SK-N-SH treated with all-trans-retinoic acid at 6 μM for 48 hours (cell line): Measurements from ENCODE around the gene CYP2B6.

Source experiments
- ATAC-seq: fragments of 200-7000 bp; cut with Tn5 transposase; 3 replicates; pipeline ENCODE4 v1.9.1; 2020; ENCODE audit warnings: mild to moderate bottlenecking, moderate library complexity
- ARNTL ChIP-seq: fragments of 450-650 bp; formaldehyde crosslinking; IDR thresholded peaks from 2 replicates; pipeline ENCODE4 v1.5.0; 2020; ENCODE audit warnings: low read depth, mild to moderate bottlenecking, moderate library complexity, borderline replicate concordance
- BACH2 ChIP-seq: fragments of 250-450 bp; sonication (Bioruptor Pico); IDR thresholded peaks from 2 replicates; pipeline ENCODE4 v1.9.0; 2021; ENCODE audit warnings: mild to moderate bottlenecking, borderline replicate concordance
- CSDC2 ChIP-seq: fragments of 250-450 bp; sonication (Bioruptor Pico); IDR thresholded peaks from 2 replicates; pipeline ENCODE4 v1.5.0; 2020; ENCODE audit warnings: mild to moderate bottlenecking, moderate library complexity
- ESRRG ChIP-seq: fragments of 250-450 bp; sonication (Bioruptor Pico); IDR thresholded peaks from 2 replicates; pipeline ENCODE4 v1.6.1; 2021; ENCODE audit warnings: mild to moderate bottlenecking
- GLIS3 ChIP-seq: fragments of 250-450 bp; sonication (Bioruptor Pico); IDR thresholded peaks from 2 replicates; pipeline ENCODE4 v1.5.0; 2020; ENCODE audit warnings: mild to moderate bottlenecking, moderate library complexity
- ISL1 ChIP-seq: fragments of 250-450 bp; sonication (Bioruptor Pico); IDR thresholded peaks from 2 replicates; pipeline ENCODE4 v2.1.2; 2022; ENCODE audit warnings: mild to moderate bottlenecking, moderate library complexity
- OSR1 ChIP-seq: fragments of 250-450 bp; sonication (Bioruptor Pico); IDR thresholded peaks from 2 replicates; pipeline ENCODE4 v1.8.0; 2022; ENCODE audit warnings: moderate library complexity, mild to moderate bottlenecking, inconsistent platforms
- PPARA ChIP-seq: fragments of 250-450 bp; sonication (Bioruptor Pico); IDR thresholded peaks from 2 replicates; pipeline ENCODE4 v1.5.0; 2020; ENCODE audit warnings: mild to moderate bottlenecking, borderline replicate concordance
- RARB ChIP-seq: fragments of 250-450 bp; sonication (Bioruptor Pico); IDR thresholded peaks from 2 replicates; pipeline ENCODE4 v1.8.0; 2021; ENCODE audit warnings: mild to moderate bottlenecking, moderate library complexity
- SNAI2 ChIP-seq: fragments of 250-450 bp; sonication (Bioruptor Pico); IDR thresholded peaks from 2 replicates; pipeline ENCODE4 v1.5.0; 2020; ENCODE audit warnings: mild to moderate bottlenecking, moderate library complexity
- TCF4 ChIP-seq: fragments of 250-450 bp; sonication (Bioruptor Pico); IDR thresholded peaks from 2 replicates; pipeline ENCODE4 v1.8.0; 2021; ENCODE audit warnings: mild to moderate bottlenecking, moderate library complexity, borderline replicate concordance
- TOX ChIP-seq: fragments of 250-450 bp; sonication (Bioruptor Pico); IDR thresholded peaks from 2 replicates; pipeline ENCODE4 v1.8.0; 2021; ENCODE audit warnings: mild to moderate bottlenecking, moderate library complexity, borderline replicate concordance
- ZC3H10 ChIP-seq: fragments of 250-450 bp; sonication (Bioruptor Pico); IDR thresholded peaks from 2 replicates; pipeline ENCODE4 v1.5.1; 2021; ENCODE audit warnings: mild to moderate bottlenecking, moderate library complexity
- ZFP3 ChIP-seq: fragments of 250-450 bp; sonication (Bioruptor Pico); IDR thresholded peaks from 2 replicates; pipeline ENCODE4 v1.5.0; 2020; ENCODE audit warnings: mild to moderate bottlenecking, moderate library complexity
- ZFP30 ChIP-seq: fragments of 450-650 bp; formaldehyde crosslinking; IDR thresholded peaks from 2 replicates; pipeline ENCODE4 v1.5.0; 2022; ENCODE audit warnings: mild to moderate bottlenecking, moderate library complexity
- ZNF565 ChIP-seq: fragments of 450-650 bp; formaldehyde crosslinking; conservative IDR thresholded peaks from 2 replicates; pipeline ENCODE4 v1.5.0; 2020; ENCODE audit warnings: low read depth, mild to moderate bottlenecking, moderate library complexity
- ZNF70 ChIP-seq: fragments of 450-650 bp; formaldehyde crosslinking; IDR thresholded peaks from 2 replicates; pipeline ENCODE4 v1.5.0; 2020; ENCODE audit warnings: mild to moderate bottlenecking, moderate library complexity
- ZNF8 ChIP-seq: fragments of 450-650 bp; formaldehyde crosslinking; IDR thresholded peaks from 2 replicates; pipeline ENCODE4 v1.5.0; 2020; ENCODE audit warnings: mild to moderate bottlenecking, moderate library complexity
- TF ChIP-seq, protein P1 (sequence below): fragments of 250-450 bp; sonication (Bioruptor Pico); IDR thresholded peaks from 2 replicates; pipeline ENCODE4 v1.5.1; 2021; ENCODE audit warnings: mild to moderate bottlenecking, moderate library complexity
- TF ChIP-seq, protein P2 (sequence below): fragments of 250-450 bp; sonication (Bioruptor Pico); IDR thresholded peaks from 2 replicates; pipeline ENCODE4 v1.8.0; 2021; ENCODE audit warnings: low read depth, mild to moderate bottlenecking, moderate library complexity, borderline replicate concordance
- TF ChIP-seq, protein P3 (sequence below): fragments of 250-450 bp; sonication (Bioruptor Pico); IDR thresholded peaks from 2 replicates; pipeline ENCODE4 v1.8.0; 2020; ENCODE audit warnings: mild to moderate bottlenecking, moderate library complexity, borderline replicate concordance
- TF ChIP-seq, protein P4 (sequence below): fragments of 250-450 bp; sonication (Bioruptor Pico); IDR thresholded peaks from 2 replicates; pipeline ENCODE4 v1.5.1; 2020; ENCODE audit warnings: low read depth, mild to moderate bottlenecking, moderate library complexity

Gene CYP2B6

DNA sequence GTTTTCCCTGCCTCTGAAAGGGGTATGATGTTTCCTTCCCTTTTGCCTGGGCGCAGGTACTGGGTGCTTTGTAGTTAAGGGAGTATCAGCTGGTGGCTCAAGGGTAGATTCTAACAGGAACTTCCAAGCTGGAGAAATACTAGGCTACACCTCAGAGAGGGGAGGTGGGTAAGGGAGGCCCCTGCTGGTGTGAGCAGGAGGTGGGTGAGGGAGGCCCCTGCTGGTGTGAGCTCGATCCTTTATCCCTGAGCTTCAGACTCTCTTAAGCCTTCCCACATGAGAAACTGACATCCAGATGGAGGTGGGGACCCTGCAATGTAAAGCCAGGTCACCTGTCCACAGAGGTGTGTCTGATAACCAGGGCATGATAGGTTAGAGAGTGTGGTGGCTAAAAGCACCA is 32.1 kb downstream of the CYP2B6 start:
- no peak for TF ChIP-seq SNAI2 (CRISPR knock-in tag)
- no peak for TF ChIP-seq ISL1 (CRISPR knock-in tag)
- TF ChIP-seq ARNTL (CRISPR knock-in tag), result no peak
- no peak for TF ChIP-seq ZFP3
- TF ChIP-seq TOX (CRISPR knock-in tag), result no peak
- no peak for TF ChIP-seq OSR1 (CRISPR knock-in tag)
- TF ChIP-seq, protein P1, sequence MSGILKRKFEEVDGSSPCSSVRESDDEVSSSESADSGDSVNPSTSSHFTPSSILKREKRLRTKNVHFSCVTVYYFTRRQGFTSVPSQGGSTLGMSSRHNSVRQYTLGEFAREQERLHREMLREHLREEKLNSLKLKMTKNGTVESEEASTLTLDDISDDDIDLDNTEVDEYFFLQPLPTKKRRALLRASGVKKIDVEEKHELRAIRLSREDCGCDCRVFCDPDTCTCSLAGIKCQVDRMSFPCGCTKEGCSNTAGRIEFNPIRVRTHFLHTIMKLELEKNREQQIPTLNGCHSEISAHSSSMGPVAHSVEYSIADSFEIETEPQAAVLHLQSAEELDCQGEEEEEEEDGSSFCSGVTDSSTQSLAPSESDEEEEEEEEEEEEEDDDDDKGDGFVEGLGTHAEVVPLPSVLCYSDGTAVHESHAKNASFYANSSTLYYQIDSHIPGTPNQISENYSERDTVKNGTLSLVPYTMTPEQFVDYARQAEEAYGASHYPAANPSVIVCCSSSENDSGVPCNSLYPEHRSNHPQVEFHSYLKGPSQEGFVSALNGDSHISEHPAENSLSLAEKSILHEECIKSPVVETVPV (CRISPR knock-in tag), result no peak
- no peak for TF ChIP-seq PPARA (CRISPR knock-in tag)
- no peak for ATAC-seq

DNA sequence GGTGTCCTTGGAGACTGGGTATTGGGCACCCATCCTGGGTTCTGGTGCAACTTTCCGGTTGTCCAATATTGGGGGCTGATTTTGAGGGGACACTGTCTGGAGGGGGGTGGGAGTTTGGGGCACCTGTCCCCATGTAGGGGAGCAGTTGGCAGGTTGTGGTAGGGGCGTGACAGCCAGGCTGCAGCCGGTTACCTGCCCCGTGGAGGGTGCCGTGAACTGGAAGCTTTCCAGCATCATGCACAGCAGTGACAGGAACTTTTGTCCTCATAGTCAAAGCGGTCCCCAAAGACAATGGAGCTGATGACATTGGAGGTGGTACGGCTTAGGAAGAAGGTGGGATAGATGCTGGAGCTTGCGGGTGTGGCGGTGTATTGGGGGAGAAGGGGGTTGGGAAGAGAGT is 34.3 kb downstream of the CYP2B6 start:
- ATAC-seq, result no peak
- TF ChIP-seq ZC3H10 (CRISPR knock-in tag), result no peak
- TF ChIP-seq ZFP3, result no peak
- TF ChIP-seq ESRRG (CRISPR knock-in tag), result no peak
- TF ChIP-seq, protein P1 (CRISPR knock-in tag), result no peak
- TF ChIP-seq, protein P2, sequence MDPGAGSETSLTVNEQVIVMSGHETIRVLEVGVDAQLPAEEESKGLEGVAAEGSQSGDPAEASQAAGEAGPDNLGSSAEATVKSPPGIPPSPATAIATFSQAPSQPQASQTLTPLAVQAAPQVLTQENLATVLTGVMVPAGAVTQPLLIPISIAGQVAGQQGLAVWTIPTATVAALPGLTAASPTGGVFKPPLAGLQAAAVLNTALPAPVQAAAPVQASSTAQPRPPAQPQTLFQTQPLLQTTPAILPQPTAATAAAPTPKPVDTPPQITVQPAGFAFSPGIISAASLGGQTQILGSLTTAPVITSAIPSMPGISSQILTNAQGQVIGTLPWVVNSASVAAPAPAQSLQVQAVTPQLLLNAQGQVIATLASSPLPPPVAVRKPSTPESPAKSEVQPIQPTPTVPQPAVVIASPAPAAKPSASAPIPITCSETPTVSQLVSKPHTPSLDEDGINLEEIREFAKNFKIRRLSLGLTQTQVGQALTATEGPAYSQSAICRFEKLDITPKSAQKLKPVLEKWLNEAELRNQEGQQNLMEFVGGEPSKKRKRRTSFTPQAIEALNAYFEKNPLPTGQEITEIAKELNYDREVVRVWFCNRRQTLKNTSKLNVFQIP (CRISPR knock-in tag), result no peak
- TF ChIP-seq RARB (CRISPR knock-in tag), result no peak
- TF ChIP-seq GLIS3 (CRISPR knock-in tag), result no peak
- TF ChIP-seq ZFP30 (CRISPR knock-in tag), result no peak

DNA sequence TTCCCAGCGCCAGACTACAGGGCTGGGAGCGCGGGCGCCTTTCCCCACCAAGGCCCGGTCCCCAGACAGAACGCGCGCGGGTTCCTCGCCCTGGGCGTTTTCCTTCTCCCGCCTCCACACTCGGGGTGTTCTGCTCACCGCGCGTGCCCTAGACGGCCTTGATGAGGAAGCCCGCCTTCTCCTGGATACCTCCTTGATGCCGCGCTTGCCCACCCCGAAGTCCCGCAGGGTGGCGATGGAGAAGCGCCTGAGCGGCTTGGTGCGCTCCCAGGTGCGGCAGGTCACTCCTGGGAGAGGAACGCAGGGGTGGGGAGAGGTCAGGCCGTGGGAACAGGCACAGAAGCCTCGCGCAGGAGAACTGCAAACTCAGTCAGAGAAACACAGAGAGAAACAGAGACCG is 34.8 kb downstream of the CYP2B6 start:
- ATAC-seq, result no peak
- TF ChIP-seq GLIS3 (CRISPR knock-in tag), result no peak
- TF ChIP-seq ZNF565 (CRISPR knock-in tag), result no peak
- TF ChIP-seq SNAI2 (CRISPR knock-in tag), result no peak
- TF ChIP-seq ZNF70 (CRISPR knock-in tag), result no peak
- TF ChIP-seq TOX (CRISPR knock-in tag), result no peak
- TF ChIP-seq PPARA (CRISPR knock-in tag), result no peak
- TF ChIP-seq ARNTL (CRISPR knock-in tag), result no peak
- no peak for TF ChIP-seq CSDC2 (CRISPR knock-in tag)
- TF ChIP-seq TCF4 (CRISPR knock-in tag), result no peak
- TF ChIP-seq, protein P2 (CRISPR knock-in tag), result no peak

DNA sequence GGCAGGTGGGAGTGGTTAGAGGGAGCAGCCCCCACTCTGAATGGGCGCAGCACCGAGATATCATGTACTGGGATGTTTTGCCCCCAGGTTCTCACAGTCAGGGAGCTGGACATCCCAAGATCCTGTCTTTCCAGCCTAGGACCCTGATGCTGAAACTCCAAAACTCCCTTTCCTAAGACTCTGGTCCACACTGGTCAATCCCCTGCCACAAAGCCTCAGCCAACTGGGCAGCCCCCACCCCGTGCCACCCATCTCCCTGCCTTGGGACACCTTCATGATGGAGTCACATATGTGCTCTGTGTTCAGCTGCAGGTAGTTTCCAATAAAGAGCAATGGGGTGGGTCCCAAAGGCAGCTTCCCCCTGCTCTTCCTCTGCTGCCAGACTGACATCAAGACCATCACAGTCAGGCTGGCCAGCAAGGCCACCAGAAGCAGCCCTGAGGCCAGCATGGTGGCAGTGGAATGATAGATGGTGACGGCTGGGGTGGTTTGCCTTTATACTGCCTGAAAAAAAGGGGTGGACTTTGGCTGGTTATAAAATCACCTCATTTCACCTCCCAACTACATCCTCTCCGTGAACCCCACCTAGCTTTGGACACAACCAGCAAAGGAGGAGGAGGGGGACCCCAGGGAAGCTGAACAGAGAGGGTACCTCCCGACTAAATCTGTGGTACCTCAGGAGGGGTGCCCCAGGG is 36.3 kb downstream of the CYP2B6 start:
- no peak for ATAC-seq
- TF ChIP-seq ZNF70 (CRISPR knock-in tag) (no peak), ZC3H10 (CRISPR knock-in tag) (no peak), RARB (CRISPR knock-in tag) (no peak), CSDC2 (CRISPR knock-in tag) (no peak), ESRRG (CRISPR knock-in tag) (no peak), OSR1 (CRISPR knock-in tag) (no peak), ZNF8 (CRISPR knock-in tag) (no peak), BACH2 (no peak), PPARA (CRISPR knock-in tag) (no peak), ZFP30 (CRISPR knock-in tag) (no peak)
- TF ChIP-seq, protein P3, sequence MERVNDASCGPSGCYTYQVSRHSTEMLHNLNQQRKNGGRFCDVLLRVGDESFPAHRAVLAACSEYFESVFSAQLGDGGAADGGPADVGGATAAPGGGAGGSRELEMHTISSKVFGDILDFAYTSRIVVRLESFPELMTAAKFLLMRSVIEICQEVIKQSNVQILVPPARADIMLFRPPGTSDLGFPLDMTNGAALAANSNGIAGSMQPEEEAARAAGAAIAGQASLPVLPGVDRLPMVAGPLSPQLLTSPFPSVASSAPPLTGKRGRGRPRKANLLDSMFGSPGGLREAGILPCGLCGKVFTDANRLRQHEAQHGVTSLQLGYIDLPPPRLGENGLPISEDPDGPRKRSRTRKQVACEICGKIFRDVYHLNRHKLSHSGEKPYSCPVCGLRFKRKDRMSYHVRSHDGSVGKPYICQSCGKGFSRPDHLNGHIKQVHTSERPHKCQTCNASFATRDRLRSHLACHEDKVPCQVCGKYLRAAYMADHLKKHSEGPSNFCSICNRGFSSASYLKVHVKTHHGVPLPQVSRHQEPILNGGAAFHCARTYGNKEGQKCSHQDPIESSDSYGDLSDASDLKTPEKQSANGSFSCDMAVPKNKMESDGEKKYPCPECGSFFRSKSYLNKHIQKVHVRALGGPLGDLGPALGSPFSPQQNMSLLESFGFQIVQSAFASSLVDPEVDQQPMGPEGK, result no peak
- TF ChIP-seq, protein P4, sequence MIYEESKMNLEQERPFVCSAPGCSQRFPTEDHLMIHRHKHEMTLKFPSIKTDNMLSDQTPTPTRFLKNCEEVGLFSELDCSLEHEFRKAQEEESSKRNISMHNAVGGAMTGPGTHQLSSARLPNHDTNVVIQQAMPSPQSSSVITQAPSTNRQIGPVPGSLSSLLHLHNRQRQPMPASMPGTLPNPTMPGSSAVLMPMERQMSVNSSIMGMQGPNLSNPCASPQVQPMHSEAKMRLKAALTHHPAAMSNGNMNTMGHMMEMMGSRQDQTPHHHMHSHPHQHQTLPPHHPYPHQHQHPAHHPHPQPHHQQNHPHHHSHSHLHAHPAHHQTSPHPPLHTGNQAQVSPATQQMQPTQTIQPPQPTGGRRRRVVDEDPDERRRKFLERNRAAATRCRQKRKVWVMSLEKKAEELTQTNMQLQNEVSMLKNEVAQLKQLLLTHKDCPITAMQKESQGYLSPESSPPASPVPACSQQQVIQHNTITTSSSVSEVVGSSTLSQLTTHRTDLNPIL, result no peak
- TF ChIP-seq, protein P1 (CRISPR knock-in tag), result no peak
